Measurements from ENCODE around the gene LRP11. TPM values are rescaled to one million over a fixed set of nuclear protein-coding genes. Genes with fewer than 3 reads are reported as not detected.

The LRP11 gene
- total RNA-seq, 1 donor from 2014 or later: 0.29 TPM

GRCh38 chr6:149771925-149772324 is 92.2 kb downstream of the LRP11 start:
- intact Hi-C loops (cut with micrococcal nuclease): no loop called here
- H3K27ac Mint-ChIP-seq: no peak overlapping the region
- CTCF ChIA-PET: no interaction called here
- POLR2A ChIA-PET: no interaction called here
- H3K27me3 Mint-ChIP-seq: no peaks in the 10 kb centered on the region
- no peak overlapping the region for H3K4me3 Mint-ChIP-seq
- H3K4me1 Mint-ChIP-seq: no peaks in the 10 kb centered on the region
- H3K36me3 Mint-ChIP-seq (ENCODE audit: low read depth): peaks cover 50% of the 10 kb centered on the region
- ATAC-seq (ENCODE audit: low read depth): no peak
- H3K9me3 Mint-ChIP-seq: no peaks in the 10 kb centered on the region
- TF ChIP-seq CTCF (IDR thresholded peaks at IDR 0.05): no peak
- DNase-seq: no peak

- Mint-ChIP-seq H3K36me3 (ENCODE audit: low read depth) (peaks cover 49% of the 10 kb centered on the region), H3K9me3 (peaks cover 4% of the 10 kb centered on the region)
- CTCF ChIA-PET: no interaction called here
These were observed 93.0 kb downstream of the LRP11 start for GRCh38 chr6:149771185-149771584.

GRCh38 chr6:149769676-149770075 is 94.5 kb downstream of the LRP11 start:
- TF ChIP-seq CTCF (IDR thresholded peaks at IDR 0.05): no peak
- intact Hi-C loops (cut with micrococcal nuclease): no loop called here
- Mint-ChIP-seq H3K36me3 (ENCODE audit: low read depth) (peaks cover 47% of the 10 kb centered on the region), H3K4me3 (no peak overlapping the region), H3K27me3 (no peaks in the 10 kb centered on the region), H3K4me1 (no peaks in the 10 kb centered on the region), H3K9me3 (peaks cover 8% of the 10 kb centered on the region), H3K27ac (no peak overlapping the region)
- ATAC-seq (ENCODE audit: low read depth): no peak
- CTCF ChIA-PET: interaction anchor here (0.6 kb wide), 1 partner anchor 543 kb away, joined by 3 read pairs; no protein-coding TSS in a partner anchor
- POLR2A ChIA-PET: interaction anchor here (0.6 kb wide), 1 partner anchor 23 kb away, joined by 9 read pairs; no protein-coding TSS in a partner anchor
- DNase-seq: no peak

More at GRCh38 chr6:149771185-149771584, 93.0 kb downstream of the LRP11 start:
- Mint-ChIP-seq H3K4me3 (no peak overlapping the region), H3K27me3 (no peaks in the 10 kb centered on the region), H3K27ac (no peak overlapping the region), H3K4me1 (no peaks in the 10 kb centered on the region)
- POLR2A ChIA-PET: no interaction called here
- no peak for DNase-seq
- intact Hi-C loops (cut with micrococcal nuclease): no loop called here
- ATAC-seq (ENCODE audit: low read depth): no peak
- no peak for TF ChIP-seq CTCF (IDR thresholded peaks at IDR 0.05)

Other genes with a start within 250 kb of the LRP11 start
- 17.8 and 19.2 TPM in 2 replicates for gene KATNA1, start 215.6 kb downstream of the LRP11 start, total RNA-seq
- 34.6 and 42.0 TPM in 2 replicates for gene LATS1, start 146.3 kb downstream of the LRP11 start, total RNA-seq
- gene NUP43, start 117.8 kb downstream of the LRP11 start, total RNA-seq: 46.9 and 50.4 TPM in 2 replicates
- 44.9 and 50.8 TPM in 2 replicates for gene PCMT1, start 114.6 kb downstream of the LRP11 start, total RNA-seq
- gene RAET1E, start 33.8 kb upstream of the LRP11 start, total RNA-seq: not detected in 2 replicates
- gene RAET1G, start 58.8 kb upstream of the LRP11 start, total RNA-seq: not detected in 2 replicates
- 0.29 and 0.37 TPM in 2 replicates for gene ULBP2, start 77.7 kb upstream of the LRP11 start, total RNA-seq
- 1.9 and 2.2 TPM in 2 replicates for gene ULBP1, start 99.6 kb upstream of the LRP11 start, total RNA-seq
- not detected in 2 replicates for gene RAET1L, start 161.2 kb upstream of the LRP11 start, total RNA-seq
- gene ULBP3, start 204.8 kb upstream of the LRP11 start, total RNA-seq: 0.46 and 0.80 TPM in 2 replicates